ENCODE data around the gene TSSK2.

DNA sequence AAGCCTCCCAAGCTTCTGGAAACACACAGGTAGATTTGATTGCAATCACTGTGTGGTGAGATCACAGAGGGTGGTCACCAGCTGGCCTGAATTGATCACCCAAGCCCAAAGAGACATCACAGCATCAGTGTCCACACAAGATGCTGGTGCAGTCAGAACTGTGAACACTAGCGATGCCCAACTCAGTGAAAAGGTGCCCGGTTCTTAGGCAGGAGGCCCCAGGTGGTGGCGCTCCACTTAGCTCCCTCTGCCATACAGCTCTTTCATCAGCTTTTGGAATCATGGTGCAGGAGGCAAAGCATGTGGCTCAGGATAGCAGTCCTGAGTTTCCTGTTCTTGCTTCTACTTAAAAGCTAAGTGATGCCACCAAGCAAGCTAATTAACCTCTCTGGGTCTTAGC lies 20.0 kb upstream of the TSSK2 start:
- TF ChIP-seq CTCF (IDR thresholded peaks at IDR 0.05; ENCODE audit: insufficient read depth, low read depth, low read length) (no peak), EZH2 (IDR thresholded peaks at IDR 0.05; ENCODE audit: insufficient read depth, low read length) (no peak)

Data from astrocyte (in vitro differentiated cells and primary cell).